Hepatocyte (in vitro differentiated cells): Measurements from ENCODE around the gene FBXL15.

ENCODE experiments used
- EZH2phosphoT487 ChIP-seq: fragments of 200-600 bp; sonication (generic); IDR thresholded peaks from one replicate; pipeline ENCODE4 v1.6.1; 2018; ENCODE audit warnings: antibody characterized with exemption, mild to moderate bottlenecking, low read depth, moderate library complexity; ENCODE audit not compliant: unreplicated experiment, severe bottlenecking
- TF ChIP-seq, protein P1 (sequence below): fragments of 200-600 bp; sonication (generic); IDR thresholded peaks from 2 replicates; pipeline ENCODE4 v1.5.1; 2016; ENCODE audit warnings: antibody characterized with exemption, mild to moderate bottlenecking; ENCODE audit not compliant: poor library complexity

DNA sequence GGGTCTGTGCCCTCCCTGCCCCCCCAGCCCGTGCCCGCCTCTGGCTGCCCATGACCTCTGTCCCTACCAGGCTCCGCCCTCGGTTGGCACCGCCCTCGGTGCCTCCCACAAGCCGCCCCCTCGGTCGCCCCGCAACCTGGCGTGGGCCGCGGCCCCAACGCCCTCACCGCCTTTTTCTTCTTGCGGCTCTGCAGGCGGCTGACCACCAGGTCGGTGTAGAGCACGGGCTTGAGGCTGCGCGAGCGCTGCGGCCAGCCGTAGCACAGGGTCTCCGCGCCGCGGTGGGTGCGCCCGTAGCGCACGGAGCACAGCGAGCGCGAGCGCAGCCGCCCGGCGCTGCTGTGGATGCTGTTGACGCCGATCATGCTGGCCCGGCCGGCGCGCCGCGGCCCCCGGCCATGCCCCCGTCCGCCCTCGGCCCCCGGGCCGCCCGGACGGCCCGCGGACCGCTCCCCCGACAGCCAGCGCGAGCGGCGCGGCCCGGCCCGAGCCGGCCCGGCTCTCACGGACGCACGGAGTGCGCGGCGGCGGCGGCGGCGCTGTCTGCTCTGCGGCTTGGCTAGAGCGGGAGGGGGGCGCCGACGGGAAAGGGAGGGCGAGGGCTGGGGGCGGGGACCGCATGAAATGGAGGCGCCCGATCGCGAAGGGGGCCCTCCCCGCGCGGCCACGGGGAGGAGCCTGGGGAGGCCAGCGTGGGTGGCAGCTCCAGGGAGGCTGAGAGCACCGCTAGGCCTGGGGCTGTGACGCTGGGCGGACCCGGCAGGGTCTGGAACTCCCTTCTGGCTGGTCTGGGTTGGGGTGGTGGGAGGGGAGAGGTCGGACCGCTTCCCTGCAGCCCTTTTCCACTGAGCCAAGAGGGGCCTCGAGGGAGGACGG lies 11.7 kb upstream of the FBXL15 start:
- no peak for TF ChIP-seq EZH2phosphoT487
- TF ChIP-seq, protein P1, sequence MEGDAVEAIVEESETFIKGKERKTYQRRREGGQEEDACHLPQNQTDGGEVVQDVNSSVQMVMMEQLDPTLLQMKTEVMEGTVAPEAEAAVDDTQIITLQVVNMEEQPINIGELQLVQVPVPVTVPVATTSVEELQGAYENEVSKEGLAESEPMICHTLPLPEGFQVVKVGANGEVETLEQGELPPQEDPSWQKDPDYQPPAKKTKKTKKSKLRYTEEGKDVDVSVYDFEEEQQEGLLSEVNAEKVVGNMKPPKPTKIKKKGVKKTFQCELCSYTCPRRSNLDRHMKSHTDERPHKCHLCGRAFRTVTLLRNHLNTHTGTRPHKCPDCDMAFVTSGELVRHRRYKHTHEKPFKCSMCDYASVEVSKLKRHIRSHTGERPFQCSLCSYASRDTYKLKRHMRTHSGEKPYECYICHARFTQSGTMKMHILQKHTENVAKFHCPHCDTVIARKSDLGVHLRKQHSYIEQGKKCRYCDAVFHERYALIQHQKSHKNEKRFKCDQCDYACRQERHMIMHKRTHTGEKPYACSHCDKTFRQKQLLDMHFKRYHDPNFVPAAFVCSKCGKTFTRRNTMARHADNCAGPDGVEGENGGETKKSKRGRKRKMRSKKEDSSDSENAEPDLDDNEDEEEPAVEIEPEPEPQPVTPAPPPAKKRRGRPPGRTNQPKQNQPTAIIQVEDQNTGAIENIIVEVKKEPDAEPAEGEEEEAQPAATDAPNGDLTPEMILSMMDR = no peak
